ENCODE data around the gene FCHO2. TPM values are rescaled to one million over a fixed set of nuclear protein-coding genes. Genes with fewer than 3 reads are reported as not detected.

FCHO2 gene
- polyA plus RNA-seq, 4 donors = 29.1 to 35.1 (median 30.6) TPM

DNA sequence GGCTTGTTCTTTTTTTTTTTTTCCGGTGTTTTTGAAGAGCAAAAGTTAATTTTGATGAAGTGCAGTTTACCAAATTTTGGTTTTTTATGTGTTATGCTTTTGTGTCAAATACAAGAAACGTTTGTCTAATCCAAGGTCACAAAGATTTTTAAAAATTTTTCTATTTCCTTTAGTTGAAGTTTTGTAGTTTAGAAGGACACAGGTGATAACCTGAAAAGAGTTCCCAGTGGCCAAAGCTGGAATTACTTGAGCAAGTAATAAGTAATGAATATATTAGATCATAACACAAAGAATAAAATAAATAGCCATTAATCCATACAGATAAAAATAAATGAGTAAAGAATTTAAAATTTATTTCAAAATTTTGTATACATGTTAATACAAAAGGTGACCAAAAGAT, 71.5 kb downstream of the FCHO2 start:
- no peak for DNase-seq (ENCODE audit: low read depth in 4 of 4, low spot score in 2 of 4)

- DNase-seq (ENCODE audit: low read depth in 4 of 4, low spot score in 2 of 4) = no peak
These were observed 72.0 kb downstream of the FCHO2 start for GRCh38 chr5:73027816-73028215.

GRCh38 chr5:73028991-73029595, 73.3 kb downstream of the FCHO2 start:
- DNase-seq (ENCODE audit: low read depth in 4 of 4, low spot score in 2 of 4) = no peak

DNA sequence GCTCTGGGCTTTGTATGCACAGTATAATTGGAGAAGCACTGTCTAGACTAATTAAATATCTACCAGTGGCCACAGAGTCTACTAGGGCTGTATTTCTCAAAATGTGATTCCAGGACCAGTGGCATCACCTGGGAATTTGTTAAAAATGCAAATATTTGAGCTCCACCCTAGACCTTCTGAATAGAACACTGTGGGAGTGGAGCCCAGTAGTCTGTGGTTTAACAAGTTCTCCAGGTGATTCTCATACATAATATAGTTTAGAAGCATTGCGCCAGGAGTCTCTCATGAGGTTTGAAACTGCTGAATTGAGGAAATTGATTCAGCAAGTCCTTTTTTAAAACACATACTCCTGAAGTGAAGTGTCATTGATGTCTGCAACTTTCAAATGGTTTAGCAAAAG, 74.7 kb downstream of the FCHO2 start:
- no peak for DNase-seq (ENCODE audit: low read depth in 4 of 4, low spot score in 2 of 4)

DNA sequence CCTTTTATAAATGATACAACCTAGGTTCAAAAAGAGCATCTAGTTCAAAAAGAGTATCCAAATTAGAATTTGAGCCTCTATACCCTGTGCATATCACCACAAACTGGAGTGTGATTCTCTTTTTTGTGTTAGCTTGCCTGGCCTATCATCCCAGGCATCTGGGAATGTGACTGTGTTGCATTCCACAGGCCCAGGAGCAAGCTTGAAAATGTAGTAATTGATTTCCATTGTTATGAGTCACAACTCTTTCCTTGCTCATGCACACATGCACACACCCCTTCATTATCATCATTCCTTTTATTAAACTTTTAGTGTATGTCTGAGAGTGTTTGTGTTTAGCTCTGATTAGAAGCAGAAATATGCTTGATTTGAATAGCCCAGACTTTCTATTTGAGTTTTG, 75.2 kb downstream of the FCHO2 start:
- DNase-seq (ENCODE audit: low read depth in 4 of 4, low spot score in 2 of 4) = no peak

- no peak for DNase-seq (ENCODE audit: low read depth in 4 of 4, low spot score in 2 of 4)
These were observed 76.0 kb downstream of the FCHO2 start for GRCh38 chr5:73031839-73032238.

GRCh38 chr5:73032635-73033034, 76.8 kb downstream of the FCHO2 start:
- no peak for DNase-seq (ENCODE audit: low read depth in 4 of 4, low spot score in 2 of 4)

DNA sequence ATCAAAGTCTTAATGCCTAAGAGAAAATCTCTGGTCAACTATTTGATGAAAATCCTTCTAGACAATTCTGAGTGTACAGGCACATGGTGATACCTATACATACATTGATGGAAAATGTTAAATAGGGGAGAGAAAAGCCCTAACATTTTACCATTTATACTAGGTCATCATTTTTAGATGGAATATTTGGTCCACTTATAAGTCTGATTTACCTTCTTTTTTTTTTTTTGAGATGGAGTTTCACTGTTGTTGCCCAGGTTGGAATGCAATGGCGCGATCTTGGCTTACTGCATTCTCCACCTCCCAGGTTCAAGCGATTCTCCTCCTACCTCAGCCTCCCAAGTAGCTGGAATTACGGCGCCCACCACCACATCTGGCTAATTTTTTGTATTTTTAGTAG, 81.7 kb downstream of the FCHO2 start:
- DNase-seq (ENCODE audit: low read depth in 4 of 4, low spot score in 2 of 4) = no peak

DNA sequence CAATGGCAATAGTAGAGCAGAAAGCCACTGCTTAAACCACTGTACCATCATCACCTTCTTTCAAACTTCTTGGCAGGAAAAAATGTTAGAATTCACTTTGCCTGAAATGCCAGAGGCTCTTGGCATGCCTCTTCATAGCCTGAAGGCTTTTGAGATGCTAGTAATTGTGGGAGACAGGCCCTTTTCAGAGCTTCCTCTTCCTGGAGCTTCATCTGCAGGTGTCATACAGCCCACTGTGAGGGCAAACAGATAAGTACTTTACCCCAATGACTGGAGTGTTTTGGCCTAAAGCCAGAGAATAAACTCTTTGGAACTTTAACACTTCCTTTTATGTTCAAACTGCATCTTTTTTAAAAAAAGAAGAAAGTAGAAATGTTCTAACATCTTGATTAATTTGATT, 83.2 kb downstream of the FCHO2 start:
- no peak for DNase-seq (ENCODE audit: low read depth in 4 of 4, low spot score in 2 of 4)

DNA sequence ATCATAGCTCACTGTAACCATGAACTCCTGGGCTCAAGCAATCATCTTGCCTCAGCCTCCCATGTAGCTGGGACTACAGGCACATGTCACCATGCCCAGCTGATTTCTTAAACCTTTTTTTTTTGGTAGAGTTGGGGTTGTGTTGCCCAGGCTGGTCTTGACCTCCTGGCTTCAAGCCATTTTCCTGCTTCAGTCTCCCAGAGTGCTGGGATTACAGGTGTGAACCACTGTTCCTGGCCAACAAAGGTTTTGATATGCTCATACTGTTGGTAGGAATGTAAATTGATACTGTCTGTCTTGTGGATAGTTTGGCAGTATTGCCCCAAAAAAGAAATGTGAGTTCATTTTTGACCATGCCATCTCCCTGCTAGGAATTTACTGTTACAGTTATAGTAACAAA, 87.2 kb downstream of the FCHO2 start:
- no peak for DNase-seq (ENCODE audit: low read depth in 4 of 4, low spot score in 2 of 4)

GRCh38 chr5:73044546-73044945, 88.7 kb downstream of the FCHO2 start:
- peak in 1 of 4 donors; percentile 12 for DNase-seq (ENCODE audit: low read depth in 4 of 4, low spot score in 2 of 4)

GRCh38 chr5:73045623-73046022, 89.8 kb downstream of the FCHO2 start:
- no peak for DNase-seq (ENCODE audit: low read depth in 4 of 4, low spot score in 2 of 4)

- DNase-seq (ENCODE audit: low read depth in 4 of 4, low spot score in 2 of 4) = no peak
These were observed 105.8 kb downstream of the FCHO2 start for GRCh38 chr5:73061593-73061992.

GRCh38 chr5:73066466-73066865, 110.6 kb downstream of the FCHO2 start:
- DNase-seq (ENCODE audit: low read depth in 4 of 4, low spot score in 2 of 4) = no peak

GRCh38 chr5:73067213-73067612, 111.4 kb downstream of the FCHO2 start:
- no peak for DNase-seq (ENCODE audit: low read depth in 4 of 4, low spot score in 2 of 4)

- no peak for DNase-seq (ENCODE audit: low read depth in 4 of 4, low spot score in 2 of 4)
These were observed 125.3 kb downstream of the FCHO2 start for GRCh38 chr5:73081093-73081492.

GRCh38 chr5:73088026-73088425, 132.2 kb downstream of the FCHO2 start:
- no peak for DNase-seq (ENCODE audit: low read depth in 4 of 4, low spot score in 2 of 4)

DNA sequence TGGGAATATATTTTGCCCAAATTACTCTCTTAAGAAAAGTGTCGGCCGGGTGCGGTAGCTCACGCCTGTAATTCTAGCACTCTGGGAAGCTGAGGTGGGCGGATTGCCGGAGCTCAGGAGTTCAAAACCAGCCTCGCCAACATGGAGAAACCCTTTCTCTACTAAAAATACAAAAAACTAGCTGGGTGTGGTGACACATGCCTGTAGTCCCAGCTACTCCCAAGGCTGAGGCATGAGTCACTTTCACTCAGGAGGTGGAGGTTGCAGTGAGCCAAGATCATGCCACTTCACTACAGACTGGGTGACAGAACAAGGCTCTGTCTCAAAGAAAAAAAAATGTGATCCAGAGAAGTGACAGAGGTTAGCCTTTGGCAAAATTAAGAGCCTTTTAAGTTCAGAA, 138.1 kb downstream of the FCHO2 start:
- no peak for DNase-seq (ENCODE audit: low read depth in 4 of 4, low spot score in 2 of 4)

GRCh38 chr5:73094415-73094814, 138.6 kb downstream of the FCHO2 start:
- DNase-seq (ENCODE audit: low read depth in 4 of 4, low spot score in 2 of 4) = no peak

- DNase-seq (ENCODE audit: low read depth in 4 of 4, low spot score in 2 of 4) = no peak
These were observed 139.9 kb downstream of the FCHO2 start for GRCh38 chr5:73095564-73096238.

DNA sequence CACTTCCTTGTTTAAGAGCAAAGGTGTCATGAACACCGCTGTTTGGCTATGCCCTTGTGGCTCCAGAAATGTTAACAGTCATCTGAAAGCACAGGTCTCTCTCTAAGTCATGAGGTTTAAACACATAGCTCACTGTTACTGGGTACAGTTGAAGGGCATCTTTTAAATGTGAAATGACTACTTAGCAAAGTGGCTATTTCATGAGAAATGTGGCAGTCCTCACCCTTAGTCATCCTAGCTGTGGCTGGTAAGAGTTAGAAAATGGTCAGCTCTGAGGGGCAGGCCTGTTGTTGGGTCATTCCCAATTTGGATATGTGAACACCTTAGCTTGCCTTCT, 140.4 kb downstream of the FCHO2 start:
- no peak for DNase-seq (ENCODE audit: low read depth in 4 of 4, low spot score in 2 of 4)

GRCh38 chr5:73097740-73098139, 141.9 kb downstream of the FCHO2 start:
- DNase-seq (ENCODE audit: low read depth in 4 of 4, low spot score in 2 of 4) = no peak

- no peak for DNase-seq (ENCODE audit: low read depth in 4 of 4, low spot score in 2 of 4)
These were observed 144.3 kb downstream of the FCHO2 start for GRCh38 chr5:73100109-73100508.

All from left renal cortex interstitium (tissue), 4 donors.